Activated CD4-positive, CD25-positive, alpha-beta regulatory T cell (primary cell): ENCODE measurements around the gene B3GAT3.
A peak's percentile ranks its signal among the peaks of the same experiment; 100 is the strongest.
"Not testable (repeated sequence)": the region's sequence is repeated elsewhere in the genome, so short reads cannot be mapped to it uniquely, and the experiment has no call there.

Source experiments
- DNase-seq, 4 experiments: peaks; one replicate each; lab custom pipeline; 2025; lab: John Stamatoyannopoulos, UW

B3GAT3 gene

GRCh38 chr11:62621567-62622470 is at the start of gene B3GAT3:
Gene B3GAT3 (minus strand): TSS chr11:62621986. CDS start chr11:62621947, 39 bp downstream.
- DNase-seq = peak; percentile 87 to 95 (median 90)

GRCh38 chr11:62671236-62671607 is 49.4 kb upstream of the B3GAT3 start:
- no peak for DNase-seq

GRCh38 chr11:62669420-62670161 is 47.8 kb upstream of the B3GAT3 start:
- DNase-seq = no peak

GRCh38 chr11:62667460-62667859 is 45.7 kb upstream of the B3GAT3 start:
- DNase-seq = no peak

- DNase-seq = no peak
These were observed 44.6 kb upstream of the B3GAT3 start for GRCh38 chr11:62666259-62666926.

GRCh38 chr11:62665599-62666258 is 43.9 kb upstream of the B3GAT3 start:
- peak; percentile 22 to 30 (median 27) for DNase-seq

- peak; percentile 90 to 94 (median 94) for DNase-seq
These were observed 43.4 kb upstream of the B3GAT3 start, which contains the start of the genes C11orf98 and CSKMT for GRCh38 chr11:62665075-62665598. Gene C11orf98 (minus strand): TSS chr11:62665210. CDS start chr11:62665169, 41 bp downstream. Gene CSKMT (plus strand): TSS chr11:62665312. CDS start chr11:62665880, 568 bp downstream.

- DNase-seq = peak in 3 of 4 experiments; percentile 26 to 56 (median 42)
These were observed 42.8 kb upstream of the B3GAT3 start for GRCh38 chr11:62664405-62665074.

GRCh38 chr11:62656796-62657429 is 35.1 kb upstream of the B3GAT3 start:
- no peak for DNase-seq

- DNase-seq = no peak
These were observed 32.5 kb upstream of the B3GAT3 start for GRCh38 chr11:62654297-62654696.

GRCh38 chr11:62652161-62653006 is 30.6 kb upstream of the B3GAT3 start:
- DNase-seq = no peak

- DNase-seq = not testable (repeated sequence)
These were observed 28.5 kb upstream of the B3GAT3 start for GRCh38 chr11:62650283-62650682.

- no peak for DNase-seq
These were observed 27.7 kb upstream of the B3GAT3 start for GRCh38 chr11:62649486-62649885.

- no peak for DNase-seq
These were observed 27.2 kb upstream of the B3GAT3 start for GRCh38 chr11:62648967-62649364.

GRCh38 chr11:62648185-62648966 is 26.6 kb upstream of the B3GAT3 start:
- DNase-seq = no peak

- DNase-seq = no peak
These were observed 25.8 kb upstream of the B3GAT3 start for GRCh38 chr11:62647609-62648005.

GRCh38 chr11:62646825-62647608 is 25.2 kb upstream of the B3GAT3 start:
- DNase-seq = no peak
